Kidney tubule cell (primary cell): ENCODE data around the gene SLITRK1.

Experiments
- DNase-seq: peaks from one replicate; pipeline ENCODE4 v3.0.0-alpha.2; 2018; ENCODE audit warnings: low spot score

SLITRK1 gene, protein sequence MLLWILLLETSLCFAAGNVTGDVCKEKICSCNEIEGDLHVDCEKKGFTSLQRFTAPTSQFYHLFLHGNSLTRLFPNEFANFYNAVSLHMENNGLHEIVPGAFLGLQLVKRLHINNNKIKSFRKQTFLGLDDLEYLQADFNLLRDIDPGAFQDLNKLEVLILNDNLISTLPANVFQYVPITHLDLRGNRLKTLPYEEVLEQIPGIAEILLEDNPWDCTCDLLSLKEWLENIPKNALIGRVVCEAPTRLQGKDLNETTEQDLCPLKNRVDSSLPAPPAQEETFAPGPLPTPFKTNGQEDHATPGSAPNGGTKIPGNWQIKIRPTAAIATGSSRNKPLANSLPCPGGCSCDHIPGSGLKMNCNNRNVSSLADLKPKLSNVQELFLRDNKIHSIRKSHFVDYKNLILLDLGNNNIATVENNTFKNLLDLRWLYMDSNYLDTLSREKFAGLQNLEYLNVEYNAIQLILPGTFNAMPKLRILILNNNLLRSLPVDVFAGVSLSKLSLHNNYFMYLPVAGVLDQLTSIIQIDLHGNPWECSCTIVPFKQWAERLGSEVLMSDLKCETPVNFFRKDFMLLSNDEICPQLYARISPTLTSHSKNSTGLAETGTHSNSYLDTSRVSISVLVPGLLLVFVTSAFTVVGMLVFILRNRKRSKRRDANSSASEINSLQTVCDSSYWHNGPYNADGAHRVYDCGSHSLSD

DNA sequence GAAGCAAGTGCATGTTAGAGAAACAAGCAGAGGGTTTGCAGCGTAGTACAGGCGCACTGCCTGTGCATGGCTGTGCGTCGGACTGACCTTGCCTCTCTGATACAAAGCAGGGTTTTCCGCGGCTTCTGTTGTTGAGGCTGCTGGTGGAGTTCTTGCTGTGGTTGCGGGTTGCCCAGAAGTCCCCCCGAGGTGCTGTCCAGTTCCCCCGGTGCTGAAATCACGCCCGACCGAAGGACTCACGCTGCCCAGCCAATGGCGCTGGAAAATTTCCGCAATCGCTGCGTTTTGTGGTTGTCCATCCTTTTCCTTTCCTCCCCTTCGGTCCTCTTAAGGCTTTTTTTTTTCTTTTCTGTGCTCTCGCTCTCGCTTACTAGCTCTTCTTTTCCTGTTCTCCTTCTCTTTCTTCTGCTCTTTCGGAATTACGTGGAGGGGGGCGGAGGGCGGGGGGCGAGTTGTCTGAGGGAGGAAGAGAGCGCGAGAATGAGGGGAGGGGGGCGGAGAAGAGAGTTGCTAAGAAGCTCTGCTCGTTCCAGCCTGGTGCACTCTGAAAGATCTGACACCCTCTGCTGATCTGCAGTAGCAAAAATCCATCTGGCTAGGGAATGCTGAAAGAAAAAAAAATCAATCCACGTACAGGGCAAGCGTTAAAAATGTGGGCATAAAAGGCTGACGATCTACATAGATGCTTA is at the start of gene SLITRK1:
Gene SLITRK1, minus strand, starts transcription at position 558 of the 689 bp plus-strand sequence. CDS start 967 bp downstream, outside the sequence.
- DNase-seq = peak; percentile 1

DNA sequence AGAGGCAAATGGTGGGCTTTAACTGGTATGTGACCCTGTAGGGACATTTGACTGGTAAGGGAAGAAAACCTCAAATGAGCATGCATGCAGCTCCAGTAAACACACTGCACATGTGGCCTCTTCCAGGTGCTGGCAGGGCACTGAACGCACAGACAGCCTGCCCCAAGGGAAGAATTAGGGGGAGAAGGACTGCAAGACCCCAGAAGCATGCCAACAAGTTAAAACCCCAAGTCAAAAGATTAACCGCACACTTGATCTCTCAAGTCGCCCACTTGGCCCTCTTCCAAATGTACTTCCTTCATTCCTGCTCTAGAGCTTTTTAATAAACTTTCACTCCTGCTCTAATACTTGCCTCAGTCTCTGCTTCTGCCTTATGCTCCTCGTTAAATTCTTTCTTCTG is 46.9 kb upstream of the SLITRK1 start:
- no peak for DNase-seq

DNA sequence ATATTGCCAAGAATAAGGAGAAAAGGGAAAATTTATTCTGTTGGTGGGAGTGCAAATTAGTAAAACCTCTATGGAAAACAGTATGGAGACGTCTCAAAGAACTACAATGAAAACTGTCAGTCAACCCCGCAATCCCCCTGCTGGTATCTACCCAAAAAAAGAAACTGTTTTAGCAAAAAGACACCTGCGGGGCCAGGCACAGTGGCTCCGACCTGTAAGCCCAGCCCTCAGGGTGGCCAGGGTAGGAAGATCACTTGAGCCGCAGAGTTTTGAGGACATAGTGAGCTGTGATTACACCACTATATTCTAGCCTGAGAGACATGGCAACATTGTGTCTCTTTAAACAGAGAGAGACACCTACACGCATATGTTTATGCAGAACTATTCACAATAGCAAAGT is 37.5 kb upstream of the SLITRK1 start:
- no peak for DNase-seq

- no peak for DNase-seq
These were observed 32.1 kb upstream of the SLITRK1 start for GRCh38 chr13:83914368-83914767.

DNA sequence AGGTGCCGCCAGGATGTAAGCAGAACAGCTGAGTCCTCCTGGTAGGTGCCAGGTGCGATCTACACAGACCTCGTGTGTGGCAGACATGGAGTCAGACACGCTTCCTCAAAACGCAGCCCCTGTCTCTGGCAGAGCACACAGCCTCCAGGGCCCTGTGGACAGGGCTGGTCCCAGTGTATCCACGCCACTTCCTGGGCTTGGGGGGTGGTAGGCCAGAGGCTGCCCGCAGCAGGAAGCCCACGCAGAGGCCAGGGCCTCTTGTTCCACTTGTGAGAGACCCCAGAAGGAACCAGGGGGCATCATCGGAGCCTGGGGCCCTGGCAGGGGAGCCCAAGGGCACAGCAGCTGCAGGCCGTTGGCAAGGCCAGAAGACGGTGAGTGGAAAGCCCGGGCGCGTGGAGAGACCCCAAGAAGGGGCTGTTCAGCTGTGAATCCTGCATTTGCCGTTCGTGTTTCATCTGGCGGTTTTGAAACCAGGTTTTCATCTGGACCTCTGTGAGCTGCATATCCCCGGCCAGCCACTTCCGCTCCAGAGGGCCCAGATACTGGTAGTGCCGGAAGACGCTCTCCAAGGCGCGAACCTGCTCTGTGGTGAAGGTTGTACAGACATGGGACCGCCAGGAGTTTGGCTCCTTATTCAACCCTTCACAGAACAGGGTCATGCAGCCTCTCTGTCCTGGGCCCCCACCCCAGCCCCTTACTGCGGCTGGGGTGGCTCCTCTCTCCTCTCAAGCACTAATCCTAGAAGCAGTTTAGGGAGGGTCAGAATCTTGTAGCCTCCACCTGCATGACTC is 25.1 kb upstream of the SLITRK1 start:
- DNase-seq = no peak

DNA sequence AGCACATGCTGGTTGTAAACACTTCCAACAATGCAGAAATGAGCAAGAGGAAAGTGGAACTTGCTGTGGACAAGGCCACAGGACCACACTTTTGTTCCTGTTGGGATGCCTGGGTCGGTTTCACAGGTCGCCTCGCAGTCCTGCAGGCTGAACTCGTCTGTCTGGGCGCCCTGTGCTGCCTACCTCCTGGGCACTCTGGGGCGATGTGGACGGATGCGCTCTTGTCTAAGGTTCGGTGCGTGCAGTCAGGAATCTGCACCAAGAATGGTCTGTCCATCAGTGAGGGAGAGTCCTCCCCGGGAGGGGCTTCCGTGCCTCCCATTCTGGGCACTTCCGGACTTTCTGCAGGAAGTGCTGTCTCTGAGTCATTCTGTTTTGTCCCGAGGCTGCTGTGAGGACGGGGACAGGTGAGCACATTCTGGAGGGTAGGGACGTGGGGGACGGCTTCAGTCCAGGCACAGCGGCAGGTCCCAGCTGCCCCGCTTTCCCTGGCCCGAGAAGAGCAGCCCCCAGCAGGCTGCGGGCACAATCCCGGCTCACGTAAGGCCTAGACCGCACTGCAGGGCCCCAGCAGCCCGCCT is 24.1 kb upstream of the SLITRK1 start:
- no peak for DNase-seq

DNA sequence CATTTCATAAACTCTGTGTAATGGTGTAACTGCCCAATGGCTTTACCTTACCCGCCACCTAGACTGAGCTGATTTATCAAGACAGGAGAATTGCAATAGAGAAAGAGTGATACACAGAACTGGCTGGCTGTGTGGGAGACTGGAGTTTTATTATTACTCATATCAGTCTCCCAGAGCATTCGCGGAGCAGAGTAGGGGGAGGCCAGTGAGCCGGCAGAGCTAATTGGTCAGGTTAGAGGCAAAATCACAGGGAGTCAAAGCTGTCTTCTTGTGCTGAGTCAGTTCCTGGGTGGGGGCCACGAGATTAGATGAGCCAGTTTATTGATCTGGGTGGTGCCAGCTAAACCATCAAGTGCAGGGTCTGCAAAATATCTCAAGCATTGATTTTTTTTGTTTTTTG is 23.4 kb upstream of the SLITRK1 start:
- DNase-seq = no peak

- DNase-seq = peak; percentile 70
These were observed 13.8 kb upstream of the SLITRK1 start for GRCh38 chr13:83895994-83896580.

GRCh38 chr13:83890358-83890757 is 8.1 kb upstream of the SLITRK1 start:
- no peak for DNase-seq

DNA sequence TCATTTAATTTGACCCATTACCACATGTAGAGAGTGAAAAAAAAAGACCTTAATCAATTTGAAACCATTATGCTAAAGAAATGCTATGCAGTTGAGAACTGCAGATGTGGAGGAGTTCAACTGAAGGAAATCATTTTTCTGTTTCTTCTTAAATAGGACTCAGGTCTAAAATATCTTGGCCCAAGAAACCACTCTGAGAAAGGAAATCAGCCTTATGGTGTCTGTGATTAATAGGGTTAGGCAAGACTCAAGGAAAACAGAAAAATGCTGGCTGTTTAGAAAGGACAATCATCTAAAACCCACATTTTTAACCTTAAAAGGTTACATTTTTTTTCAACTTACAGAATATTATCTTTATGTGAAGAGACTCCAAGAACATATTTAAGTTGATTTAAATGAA is 1.9 kb upstream of the SLITRK1 start:
- no peak for DNase-seq

GRCh38 chr13:83883061-83883523 is 818 bp upstream of the SLITRK1 start:
- no peak for DNase-seq

GRCh38 chr13:83882606-83882959 is 309 bp upstream of the SLITRK1 start:
- no peak for DNase-seq

DNA sequence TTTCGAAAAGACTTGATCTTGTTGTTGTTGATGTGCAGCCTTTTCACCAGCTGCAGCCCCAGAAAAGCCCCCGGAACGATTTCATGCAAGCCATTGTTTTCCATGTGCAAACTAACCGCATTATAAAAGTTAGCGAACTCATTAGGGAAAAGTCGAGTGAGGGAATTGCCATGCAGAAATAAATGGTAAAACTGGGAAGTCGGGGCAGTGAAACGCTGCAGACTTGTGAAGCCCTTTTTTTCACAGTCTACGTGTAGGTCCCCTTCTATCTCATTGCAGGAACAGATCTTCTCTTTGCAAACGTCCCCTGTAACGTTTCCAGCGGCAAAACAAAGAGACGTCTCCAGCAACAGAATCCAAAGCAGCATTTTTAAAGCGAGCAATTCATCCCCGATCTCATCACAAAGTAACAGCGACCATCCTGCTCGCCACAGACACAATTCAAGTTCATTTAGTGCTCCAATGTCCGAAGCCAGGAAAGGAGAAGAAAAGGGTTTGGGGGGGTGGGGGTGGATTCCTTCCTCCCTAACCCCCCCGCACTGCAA is 1.1 kb downstream of the SLITRK1 start:
- no peak for DNase-seq

GRCh38 chr13:83880275-83881139 is 1.8 kb downstream of the SLITRK1 start:
- no peak for DNase-seq

DNA sequence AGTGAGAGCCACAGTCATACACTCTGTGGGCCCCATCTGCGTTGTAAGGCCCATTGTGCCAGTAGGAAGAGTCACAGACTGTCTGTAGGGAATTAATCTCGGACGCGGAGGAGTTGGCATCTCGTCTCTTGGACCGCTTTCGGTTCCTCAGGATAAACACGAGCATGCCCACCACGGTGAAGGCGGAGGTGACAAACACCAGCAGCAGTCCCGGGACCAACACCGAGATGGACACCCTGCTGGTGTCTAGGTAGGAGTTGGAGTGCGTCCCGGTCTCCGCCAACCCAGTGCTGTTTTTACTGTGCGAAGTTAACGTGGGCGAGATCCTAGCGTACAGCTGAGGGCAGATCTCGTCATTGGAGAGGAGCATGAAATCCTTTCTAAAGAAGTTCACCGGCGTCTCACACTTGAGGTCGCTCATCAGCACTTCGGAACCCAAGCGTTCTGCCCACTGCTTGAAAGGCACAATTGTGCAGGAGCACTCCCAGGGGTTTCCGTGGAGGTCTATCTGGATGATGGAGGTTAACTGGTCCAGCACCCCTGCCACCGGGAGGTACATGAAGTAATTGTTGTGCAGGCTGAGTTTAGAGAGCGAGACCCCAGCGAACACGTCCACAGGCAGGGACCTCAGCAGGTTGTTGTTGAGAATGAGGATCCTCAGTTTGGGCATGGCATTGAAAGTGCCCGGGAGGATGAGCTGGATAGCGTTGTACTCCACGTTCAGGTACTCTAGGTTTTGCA is 2.7 kb downstream of the SLITRK1 start:
- no peak for DNase-seq

DNA sequence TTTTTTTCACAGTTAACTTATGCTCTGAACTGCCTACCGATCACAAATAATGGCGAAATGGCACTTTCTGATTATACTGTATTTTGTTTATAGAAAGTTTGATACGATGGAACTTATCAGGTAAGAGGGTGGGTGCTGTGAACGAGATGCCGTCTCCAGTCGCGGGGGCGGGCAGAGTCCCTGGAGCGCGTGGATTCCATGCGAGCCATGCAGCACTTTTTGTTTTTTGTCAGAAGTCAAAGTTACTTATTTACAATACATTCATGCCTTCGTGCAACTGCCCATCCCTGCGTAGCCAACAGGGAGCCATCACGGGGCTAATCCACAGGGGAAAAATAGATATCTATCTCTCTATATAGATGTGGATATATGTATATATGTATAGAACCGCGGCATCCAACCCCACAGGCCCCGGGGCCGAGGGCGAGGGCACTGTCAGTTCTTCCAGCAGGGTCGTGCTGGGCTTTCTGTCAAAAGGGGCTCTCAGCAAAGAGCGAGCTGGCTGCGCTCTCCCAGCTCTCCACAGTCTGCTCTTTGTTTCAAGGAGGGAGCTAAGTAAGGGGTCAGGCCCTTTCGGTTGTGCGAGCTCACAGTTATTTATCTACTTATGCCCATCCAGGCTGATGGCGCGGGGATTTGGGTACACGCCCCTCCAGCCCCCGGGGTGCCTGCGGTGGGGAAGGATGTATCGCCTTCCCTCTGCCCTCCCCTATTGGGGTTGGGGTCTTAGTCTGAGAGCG is 3.4 kb downstream of the SLITRK1 start:
- DNase-seq = no peak

DNA sequence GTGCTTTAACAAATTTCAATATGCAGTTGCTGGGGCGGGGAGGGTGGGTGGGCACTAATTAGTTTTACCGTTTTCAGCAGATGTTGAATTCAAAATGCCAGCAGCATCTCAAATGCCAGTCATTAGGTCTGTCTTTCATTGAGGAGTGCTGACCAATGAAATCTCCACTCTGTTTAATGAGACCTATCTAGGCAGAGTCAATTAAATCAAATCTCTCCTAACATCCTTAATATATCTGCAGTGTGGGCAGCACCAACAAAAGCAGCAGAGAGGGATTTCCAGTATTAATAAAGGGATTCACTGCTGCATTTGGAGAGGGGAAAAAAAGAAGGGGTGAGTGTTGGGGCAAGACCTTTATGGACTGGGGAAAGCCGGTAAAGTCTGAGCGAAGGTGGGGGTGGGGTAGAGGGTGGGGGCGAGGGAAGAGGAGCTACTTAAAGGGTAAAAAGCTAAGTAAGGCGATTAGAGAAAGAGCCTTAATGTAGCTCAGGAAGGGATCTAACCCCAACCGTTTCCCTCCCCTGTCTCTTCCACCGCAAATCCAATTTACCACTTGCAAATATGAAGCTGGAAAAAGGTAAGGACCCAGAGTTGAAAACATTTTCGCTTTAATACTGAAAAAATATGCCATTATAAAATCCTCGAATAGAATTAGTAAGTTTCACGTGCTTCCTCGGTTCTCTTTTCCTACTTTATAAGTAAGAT is 4.5 kb downstream of the SLITRK1 start:
- DNase-seq = no peak

- DNase-seq = no peak
These were observed 5.7 kb downstream of the SLITRK1 start for GRCh38 chr13:83876546-83876945.
